Motor neuron (in vitro differentiated cells): ENCODE measurements around the gene ADAMTS6. TPM values are rescaled to one million over a fixed set of nuclear protein-coding genes. Genes with fewer than 3 reads are reported as not detected.
A peak's percentile ranks its signal among the peaks of the same experiment; 100 is the strongest.

Source experiments
- ATAC-seq, 8 experiments: fragments of 200-7000 bp; cut with Tn5 transposase; replicated peaks in 6 of 8; 2 replicates each; pipeline ENCODE4 v1.8.0; 2021; ENCODE audit warnings: mild to moderate bottlenecking in 8 of 8, moderate library complexity in 8 of 8
- H3K27ac ChIP-seq, 2 donors: fragments of 250-450 bp; sonication (Bioruptor Pico); 2 replicates each; pipeline ENCODE4 v1.9.0; 2021; ENCODE audit warnings: antibody characterized with exemption in 2 of 2, mild to moderate bottlenecking in 2 of 2, moderate library complexity in 1 of 2
- H3K4me1 ChIP-seq, 2 donors: fragments of 250-450 bp; sonication (Bioruptor Pico); replicated peaks in 1 of 2; 2 replicates each; pipeline ENCODE4 v1.6.1; 2021; ENCODE audit warnings: antibody characterized with exemption in 2 of 2, mild to moderate bottlenecking in 2 of 2, moderate library complexity in 1 of 2
- H3K4me3 ChIP-seq, 5 donors: fragments of 250-450 bp; sonication (Bioruptor Pico); 2 replicates each; pipeline ENCODE4 v1.9.0; 2021; ENCODE audit warnings: antibody characterized with exemption in 5 of 5, mild to moderate bottlenecking in 5 of 5, moderate library complexity in 4 of 5
- WGBS, 10 experiments: fragments of 450-650 bp; shearing (Covaris generic); methylation state at CpG; one replicate each; pipeline ENCODE4 v1.0.0; 2022; 5-methylcytosine and 5-hydroxymethylcytosine counted together
- in situ Hi-C, 9 experiments: fragments of 400-800 bp; cut with MboI; loops; one replicate each; pipeline ENCODE4 v1.15.0; 2021; ENCODE audit warnings: low sequenced_read_pairs in 9 of 9, low pct_unique_long_range_greater_than_20kb in 2 of 9; ENCODE audit not compliant: unreplicated experiment in 9 of 9
- total RNA-seq, 8 experiments: library from RNA; unstranded; fragments of 300-600 nt; gene quantifications; 2 replicates each; pipeline versions ENCODE4 v1.2.3 to v1.2.4, GENCODE V29; 2022

The ADAMTS6 gene
- total RNA-seq, 8 experiments from 2014 or later: 0.80 to 5.1 (median 3.4) TPM

DNA sequence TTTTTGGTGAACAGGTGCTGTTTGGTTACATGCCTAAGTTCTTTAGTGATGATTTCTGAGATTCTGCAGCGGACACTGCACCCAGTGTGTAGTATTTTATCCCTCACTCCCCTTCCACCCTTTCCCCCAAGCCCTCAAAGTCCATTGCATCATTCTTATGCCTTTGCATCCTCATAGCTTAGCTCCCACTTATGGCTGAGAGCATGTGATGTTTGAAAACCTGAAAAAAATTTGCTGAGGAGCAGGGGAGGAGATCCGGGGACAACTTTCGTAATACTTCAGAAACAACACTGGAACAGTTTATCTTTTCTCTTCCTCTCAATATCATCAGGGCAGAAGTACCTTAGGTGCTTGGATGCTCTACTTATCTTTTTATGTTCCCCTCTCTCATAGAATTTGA, 226.4 kb downstream of the ADAMTS6 start:
- H3K4me3 ChIP-seq: no peak overlapping the region
- H3K27ac ChIP-seq: no peak overlapping the region
- WGBS, 10 experiments: 81 to 93% (median 92%) methylated on average over 2 to 3 of the region's 3 CpGs; no CpG with 5 or more reads in 4 of the 10 experiments
- H3K4me1 ChIP-seq: no peaks in the 10 kb centered on the region
- in situ Hi-C loops: no loop called here
- no peak for ATAC-seq

DNA sequence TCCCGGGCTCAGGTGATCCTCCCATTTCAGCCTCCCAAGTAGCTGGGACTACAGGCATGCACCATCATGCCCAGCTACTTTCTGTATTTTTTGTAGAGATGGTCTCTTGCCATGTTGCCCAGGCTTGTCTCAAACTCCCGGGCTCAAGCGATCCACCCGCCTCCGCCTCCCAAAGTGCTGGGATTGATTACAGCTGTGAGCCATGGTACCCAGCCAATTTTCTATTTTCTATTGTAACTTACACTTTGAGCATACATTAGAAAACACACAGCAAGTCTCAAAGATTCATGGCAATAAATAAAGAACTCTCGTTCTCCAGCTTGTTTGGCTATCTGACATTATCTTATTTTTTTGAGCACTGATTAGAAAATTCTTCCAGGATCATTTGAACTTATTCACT, 228.7 kb downstream of the ADAMTS6 start:
- ATAC-seq: no peak
- H3K4me3 ChIP-seq: no peak overlapping the region
- H3K27ac ChIP-seq: no peak overlapping the region
- 29 to 100% (median 77%) methylated on average over 1 to 6 of the region's 6 CpGs for WGBS, 10 experiments
- in situ Hi-C loops: no loop called here
- H3K4me1 ChIP-seq: no peaks in the 10 kb centered on the region

DNA sequence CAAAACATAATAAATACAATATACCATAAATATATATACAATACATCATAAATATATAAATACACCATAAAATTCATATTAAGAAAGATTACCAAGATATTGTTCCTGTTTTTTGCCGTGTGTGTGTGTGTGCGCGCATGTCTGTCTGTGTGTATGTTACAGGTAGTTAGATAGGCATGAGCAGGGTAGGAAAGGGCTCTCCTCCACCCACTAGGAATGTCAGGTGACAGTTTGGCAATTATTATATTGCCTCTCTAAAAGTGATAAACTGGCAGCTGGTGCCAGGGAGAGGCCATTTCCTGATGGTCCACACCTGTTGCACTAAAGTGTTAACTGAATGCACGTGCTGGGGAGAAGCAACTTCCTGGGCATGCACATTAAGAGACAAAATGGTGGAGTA, 232.8 kb downstream of the ADAMTS6 start:
- WGBS, 10 experiments: 83 to 100% (median 94%) methylated on average over 1 to 4 of the region's 4 CpGs; no CpG with 5 or more reads in 3 of the 10 experiments
- in situ Hi-C loops: no loop called here
- Histone ChIP-seq H3K4me1 (no peaks in the 10 kb centered on the region), H3K4me3 (no peak overlapping the region), H3K27ac (no peak overlapping the region)
- no peak for ATAC-seq

GRCh38 chr5:65247594-65247993, 234.1 kb downstream of the ADAMTS6 start:
- Histone ChIP-seq H3K4me1 (no peaks in the 10 kb centered on the region), H3K27ac (no peak overlapping the region), H3K4me3 (no peak overlapping the region)
- in situ Hi-C loops: no loop called here
- 67 to 100% (median 93%) methylated on average over 1 to 2 of the region's 2 CpGs; no CpG with 5 or more reads in 2 of the 10 experiments for WGBS, 10 experiments
- peak in 1 of 8 experiments; percentile 36 for ATAC-seq

- Histone ChIP-seq H3K4me3 (no peak overlapping the region), H3K27ac (no peak overlapping the region), H3K4me1 (no peaks in the 10 kb centered on the region)
- no peak for ATAC-seq
- in situ Hi-C loops: no loop called here
- WGBS, 10 experiments: 42 to 100% (median 78%) methylated on average over 1 to 4 of the region's 4 CpGs; no CpG with 5 or more reads in 1 of the 10 experiments
These were observed 235.0 kb downstream of the ADAMTS6 start for GRCh38 chr5:65246741-65247140.

DNA sequence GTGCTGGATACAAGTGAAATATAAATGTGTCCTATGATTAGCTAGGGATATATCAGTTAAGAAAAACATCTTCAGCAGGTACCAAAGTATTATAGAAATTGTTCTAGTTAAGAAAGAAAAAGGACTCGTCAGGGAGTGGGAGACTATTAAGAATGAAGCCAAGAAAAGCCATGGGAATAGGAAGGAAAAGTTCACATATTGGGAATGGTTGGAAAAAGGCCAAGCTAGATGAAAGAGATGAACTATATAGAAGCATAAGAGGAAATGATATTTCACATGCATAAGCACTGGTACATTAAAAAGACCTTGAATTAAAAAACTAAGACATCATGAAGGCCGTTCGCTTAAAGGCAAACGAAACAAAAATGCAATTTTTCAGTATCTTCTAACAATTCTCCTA, 237.7 kb downstream of the ADAMTS6 start:
- Histone ChIP-seq H3K27ac (no peak overlapping the region), H3K4me3 (no peak overlapping the region), H3K4me1 (no peaks in the 10 kb centered on the region)
- 87 to 100% (median 95%) methylated on average over 4 of the region's 4 CpGs for WGBS, 10 experiments
- ATAC-seq: no peak
- in situ Hi-C loops: no loop called here

GRCh38 chr5:65243161-65243560, 238.6 kb downstream of the ADAMTS6 start:
- in situ Hi-C loops: no loop called here
- no peak overlapping the region for H3K27ac ChIP-seq
- no peak overlapping the region for H3K4me3 ChIP-seq
- H3K4me1 ChIP-seq: no peaks in the 10 kb centered on the region
- ATAC-seq: no peak
- WGBS, 10 experiments: 55 to 100% (median 73%) methylated on average over 2 of the region's 2 CpGs; no CpG with 5 or more reads in 1 of the 10 experiments

- ATAC-seq: no peak
- H3K27ac ChIP-seq: no peak overlapping the region
- WGBS, 10 experiments: 63 to 100% (median 88%) methylated on average over 1 of the region's 1 CpG; no CpG with 5 or more reads in 2 of the 10 experiments
- no peak overlapping the region for H3K4me3 ChIP-seq
- H3K4me1 ChIP-seq: no peaks in the 10 kb centered on the region
- in situ Hi-C loops: no loop called here
These were observed 251.9 kb downstream of the ADAMTS6 start for GRCh38 chr5:65229841-65230240.

DNA sequence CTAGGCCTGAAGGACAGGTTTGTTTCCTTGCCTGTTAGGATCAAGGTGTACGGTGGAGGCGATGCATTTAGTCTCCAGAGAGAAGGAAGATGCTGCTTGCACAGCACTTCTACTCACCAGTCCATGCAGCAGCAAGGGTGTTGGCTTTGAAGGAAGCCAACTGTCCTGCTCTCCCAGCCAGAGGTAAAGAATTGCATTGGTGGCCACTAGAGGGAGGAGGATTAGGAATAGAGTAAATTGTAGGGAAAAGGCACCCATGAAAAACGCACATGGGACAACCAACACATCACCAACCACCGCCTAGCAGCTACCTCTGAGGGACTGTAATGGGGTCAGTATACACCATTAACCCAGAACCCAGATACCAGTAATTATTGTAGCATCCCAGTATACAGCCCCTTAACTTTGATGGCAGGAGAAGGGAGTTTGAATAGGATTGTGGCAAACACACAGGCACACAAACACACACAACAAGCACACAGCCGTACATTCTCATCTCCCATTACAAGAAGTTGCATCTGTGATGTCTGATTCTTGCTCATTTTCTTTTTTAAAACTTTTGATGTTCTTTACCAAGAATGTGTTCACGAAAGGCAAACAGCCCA, 267.7 kb downstream of the ADAMTS6 start:
- H3K4me1 ChIP-seq: no peaks in the 10 kb centered on the region
- 80 to 100% (median 97%) methylated on average over 1 to 6 of the region's 6 CpGs; no CpG with 5 or more reads in 1 of the 10 experiments for WGBS, 10 experiments
- in situ Hi-C loops: loop anchor here in 1 of 9 experiments (25.0 kb wide), 1 partner anchor 402 kb away; no protein-coding TSS in a partner anchor
- no peak overlapping the region for H3K4me3 ChIP-seq
- ATAC-seq: peak in 3 of 8 experiments; percentile 60 to 72 (median 71)
- no peak overlapping the region for H3K27ac ChIP-seq

- Histone ChIP-seq H3K4me3 (no peak overlapping the region), H3K4me1 (no peaks in the 10 kb centered on the region), H3K27ac (no peak overlapping the region)
- in situ Hi-C loops: loop anchor here in 1 of 9 experiments (25.0 kb wide), 1 partner anchor 397 kb away; no protein-coding TSS in a partner anchor
- ATAC-seq: peak in 2 of 8 experiments; percentile 27 to 65
These were observed 272.4 kb downstream of the ADAMTS6 start for GRCh38 chr5:65209341-65209740.

GRCh38 chr5:65204966-65205365, 276.8 kb downstream of the ADAMTS6 start:
- 60 to 97% (median 90%) methylated on average over 1 to 3 of the region's 3 CpGs; no CpG with 5 or more reads in 1 of the 10 experiments for WGBS, 10 experiments
- Histone ChIP-seq H3K4me1 (no peaks in the 10 kb centered on the region), H3K4me3 (no peak overlapping the region), H3K27ac (no peak overlapping the region)
- no peak for ATAC-seq
- in situ Hi-C loops: loop anchor here in 1 of 9 experiments (25.0 kb wide), 1 partner anchor 393 kb away; no protein-coding TSS in a partner anchor

DNA sequence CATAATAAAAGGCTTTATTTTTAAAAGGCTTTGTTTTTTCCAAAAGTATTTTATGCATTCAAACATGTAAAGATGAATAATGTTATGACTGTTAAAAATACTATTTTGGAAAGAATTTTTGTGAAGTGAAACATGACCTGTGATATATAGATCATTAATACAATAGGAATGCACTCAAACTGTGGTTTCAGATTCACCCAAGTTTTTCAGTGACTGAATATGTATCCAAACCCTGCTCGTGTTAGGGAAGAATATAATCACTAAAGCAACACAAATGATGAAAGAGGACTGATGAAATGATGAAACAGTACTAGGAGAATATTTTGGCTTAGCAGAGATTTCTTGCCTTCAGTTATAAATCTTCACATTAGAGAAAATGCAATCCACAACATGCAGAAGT, 278.0 kb downstream of the ADAMTS6 start:
- 0 to 82% (median 38%) methylated on average over 1 of the region's 1 CpG; no CpG with 5 or more reads in 2 of the 10 experiments for WGBS, 10 experiments
- no peak overlapping the region for H3K27ac ChIP-seq
- H3K4me1 ChIP-seq: no peaks in the 10 kb centered on the region
- ATAC-seq: no peak
- no peak overlapping the region for H3K4me3 ChIP-seq
- in situ Hi-C loops: loop anchor here in 1 of 9 experiments (25.0 kb wide), 1 partner anchor 391 kb away; no protein-coding TSS in a partner anchor

- in situ Hi-C loops: loop anchor here in 1 of 9 experiments (25.0 kb wide), 1 partner anchor 388 kb away; no protein-coding TSS in a partner anchor
These were observed 281.6 kb downstream of the ADAMTS6 start for GRCh38 chr5:65199993-65200675.

More at GRCh38 chr5:65199993-65200675, 281.6 kb downstream of the ADAMTS6 start:
- H3K4me3 ChIP-seq: no peak overlapping the region
- H3K4me1 ChIP-seq: no peaks in the 10 kb centered on the region
- no peak overlapping the region for H3K27ac ChIP-seq
- WGBS, 10 experiments: 0 to 97% (median 46%) methylated on average over 1 to 3 of the region's 3 CpGs; no CpG with 5 or more reads in 2 of the 10 experiments
- no peak for ATAC-seq
